DND-41 (cell line): ENCODE results near the gene STX1B.

ENCODE experiments used
- CTCF ChIP-seq: IDR thresholded peaks from 2 replicates; pipeline ENCODE4 v1.5.1; 2012; ENCODE audit warnings: borderline replicate concordance, low read length, moderate library complexity, mild to moderate bottlenecking; ENCODE audit not compliant: poor library complexity, severe bottlenecking; ENCODE audit errors: extremely low read depth
- EZH2 ChIP-seq: IDR thresholded peaks from 3 replicates; pipeline ENCODE4 v1.6.1; 2012; ENCODE audit warnings: borderline replicate concordance, low read depth, mild to moderate bottlenecking, moderate library complexity, low read length, inconsistent platforms; ENCODE audit not compliant: severe bottlenecking

- TF ChIP-seq CTCF (no peak), EZH2 (no peak)
These were observed 28.6 kb upstream of the STX1B start for GRCh38 chr16:31038993-31039392.
